Measurements from ENCODE around the gene LILRB1. TPM values are rescaled to one million over a fixed set of nuclear protein-coding genes. Genes with fewer than 3 reads are reported as not detected.

Gene LILRB1
- total RNA-seq, 1 donor from 2014 or later = not detected

- TF ChIP-seq CTCF (IDR thresholded peaks at IDR 0.05; ENCODE audit: unreplicated experiment) = no peak
- H3K27ac Mint-ChIP-seq = no peak overlapping the region
- H3K9me3 Mint-ChIP-seq = peaks cover 70% of the 10 kb centered on the region
- H3K4me3 Mint-ChIP-seq = no peak overlapping the region
- no peaks in the 10 kb centered on the region for H3K4me1 Mint-ChIP-seq
- no peak for DNase-seq (ENCODE audit: low spot score in 2 of 2, unreplicated experiment in 2 of 2)
- H3K36me3 Mint-ChIP-seq = peaks cover 9% of the 10 kb centered on the region
- no peaks in the 10 kb centered on the region for H3K27me3 Mint-ChIP-seq (ENCODE audit: low read depth)
Observed at GRCh38 chr19:54608792-54609191, 21.5 kb upstream of the LILRB1 start.

GRCh38 chr19:54609356-54609791 is 20.9 kb upstream of the LILRB1 start:
- TF ChIP-seq CTCF (IDR thresholded peaks at IDR 0.05; ENCODE audit: unreplicated experiment) = no peak
- H3K4me3 Mint-ChIP-seq = no peak overlapping the region
- H3K9me3 Mint-ChIP-seq = peaks cover 70% of the 10 kb centered on the region
- H3K36me3 Mint-ChIP-seq = peaks cover 9% of the 10 kb centered on the region
- no peak for DNase-seq (ENCODE audit: low spot score in 2 of 2, unreplicated experiment in 2 of 2)
- no peaks in the 10 kb centered on the region for H3K4me1 Mint-ChIP-seq
- H3K27ac Mint-ChIP-seq = no peak overlapping the region
- no peaks in the 10 kb centered on the region for H3K27me3 Mint-ChIP-seq (ENCODE audit: low read depth)

- H3K4me1 Mint-ChIP-seq = no peaks in the 10 kb centered on the region
- H3K27me3 Mint-ChIP-seq (ENCODE audit: low read depth) = no peaks in the 10 kb centered on the region
- peaks cover 77% of the 10 kb centered on the region for H3K9me3 Mint-ChIP-seq
- no peak for DNase-seq (ENCODE audit: low spot score in 2 of 2, unreplicated experiment in 2 of 2)
- H3K36me3 Mint-ChIP-seq = peaks cover 2% of the 10 kb centered on the region
- no peak for TF ChIP-seq CTCF (IDR thresholded peaks at IDR 0.05; ENCODE audit: unreplicated experiment)
- no peak overlapping the region for H3K27ac Mint-ChIP-seq
- no peak overlapping the region for H3K4me3 Mint-ChIP-seq
Observed at GRCh38 chr19:54612428-54612827, 17.9 kb upstream of the LILRB1 start.

GRCh38 chr19:54614726-54615125 is 15.6 kb upstream of the LILRB1 start:
- H3K27ac Mint-ChIP-seq = no peak overlapping the region
- peaks cover 2% of the 10 kb centered on the region for H3K36me3 Mint-ChIP-seq
- H3K27me3 Mint-ChIP-seq (ENCODE audit: low read depth) = no peaks in the 10 kb centered on the region
- no peak for DNase-seq (ENCODE audit: low spot score in 2 of 2, unreplicated experiment in 2 of 2)
- H3K4me1 Mint-ChIP-seq = no peaks in the 10 kb centered on the region
- no peak overlapping the region for H3K4me3 Mint-ChIP-seq
- peaks cover 73% of the 10 kb centered on the region for H3K9me3 Mint-ChIP-seq
- TF ChIP-seq CTCF (IDR thresholded peaks at IDR 0.05; ENCODE audit: unreplicated experiment) = no peak

- Mint-ChIP-seq H3K4me1 (no peaks in the 10 kb centered on the region), H3K27ac (no peak overlapping the region)
- no peak for TF ChIP-seq CTCF (IDR thresholded peaks at IDR 0.05; ENCODE audit: unreplicated experiment)
Observed at GRCh38 chr19:54616057-54616456, 14.2 kb upstream of the LILRB1 start.

More at GRCh38 chr19:54616057-54616456, 14.2 kb upstream of the LILRB1 start:
- peaks cover 66% of the 10 kb centered on the region for H3K9me3 Mint-ChIP-seq
- H3K4me3 Mint-ChIP-seq = no peak overlapping the region
- peaks cover 2% of the 10 kb centered on the region for H3K36me3 Mint-ChIP-seq
- H3K27me3 Mint-ChIP-seq (ENCODE audit: low read depth) = no peaks in the 10 kb centered on the region
- DNase-seq (ENCODE audit: low spot score in 2 of 2, unreplicated experiment in 2 of 2) = no peak

Measured in mesothelial cell of epicardium (in vitro differentiated cells).